ENCODE data around the gene ICE1.

GRCh38 chr5:5453131-5453530 is 30.7 kb downstream of the ICE1 start:
- TF ChIP-seq CTCF (IDR thresholded peaks at IDR 0.05) (no peak), POLR2A (IDR thresholded peaks at IDR 0.05) (no peak)
